ENCODE measurements around the gene MARCHF3.
A peak's percentile ranks its signal among the peaks of the same experiment; 100 is the strongest.

DNA sequence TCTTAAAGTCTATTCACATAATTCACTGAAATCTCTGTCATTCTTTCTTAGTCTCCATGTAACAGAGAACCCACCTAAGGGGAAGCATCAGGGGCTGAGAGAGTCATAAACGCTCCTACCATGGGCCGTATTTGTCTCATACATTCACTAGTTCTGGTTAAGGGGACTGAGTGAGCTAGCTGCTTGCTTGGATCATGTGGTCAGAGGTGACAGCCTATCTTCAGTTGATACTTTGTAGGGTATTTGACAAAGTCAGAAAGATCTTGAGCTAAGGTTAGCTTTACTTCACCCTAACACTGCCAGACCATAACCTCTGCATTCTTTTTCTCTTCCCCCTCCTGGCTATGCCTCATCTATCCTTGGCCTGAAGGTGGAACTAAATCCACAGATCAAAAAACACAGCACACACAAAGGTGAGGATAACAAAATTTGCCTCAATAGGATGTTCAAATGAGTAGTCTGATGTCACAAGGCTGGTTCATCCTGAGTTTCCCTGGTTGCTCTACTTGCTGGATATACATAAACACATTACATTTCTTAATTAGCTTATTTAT, 66.5 kb downstream of the MARCHF3 start:
- TF ChIP-seq BHLHE40 (IDR thresholded peaks at IDR 0.05; ENCODE audit: borderline replicate concordance in 1 of 2, low read depth in 2 of 2, low read length in 1 of 2), result no peak
- TF ChIP-seq, protein P1, sequence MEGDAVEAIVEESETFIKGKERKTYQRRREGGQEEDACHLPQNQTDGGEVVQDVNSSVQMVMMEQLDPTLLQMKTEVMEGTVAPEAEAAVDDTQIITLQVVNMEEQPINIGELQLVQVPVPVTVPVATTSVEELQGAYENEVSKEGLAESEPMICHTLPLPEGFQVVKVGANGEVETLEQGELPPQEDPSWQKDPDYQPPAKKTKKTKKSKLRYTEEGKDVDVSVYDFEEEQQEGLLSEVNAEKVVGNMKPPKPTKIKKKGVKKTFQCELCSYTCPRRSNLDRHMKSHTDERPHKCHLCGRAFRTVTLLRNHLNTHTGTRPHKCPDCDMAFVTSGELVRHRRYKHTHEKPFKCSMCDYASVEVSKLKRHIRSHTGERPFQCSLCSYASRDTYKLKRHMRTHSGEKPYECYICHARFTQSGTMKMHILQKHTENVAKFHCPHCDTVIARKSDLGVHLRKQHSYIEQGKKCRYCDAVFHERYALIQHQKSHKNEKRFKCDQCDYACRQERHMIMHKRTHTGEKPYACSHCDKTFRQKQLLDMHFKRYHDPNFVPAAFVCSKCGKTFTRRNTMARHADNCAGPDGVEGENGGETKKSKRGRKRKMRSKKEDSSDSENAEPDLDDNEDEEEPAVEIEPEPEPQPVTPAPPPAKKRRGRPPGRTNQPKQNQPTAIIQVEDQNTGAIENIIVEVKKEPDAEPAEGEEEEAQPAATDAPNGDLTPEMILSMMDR (IDR thresholded peaks at IDR 0.05 in 2 of 3, conservative IDR thresholded peaks at IDR 0.05 in 1 of 3; ENCODE audit: control insufficient read depth in 2 of 3, extremely low read depth in 1 of 3, insufficient read depth in 1 of 3, low read depth in 3 of 3, low read length in 3 of 3), result peak in 1 of 3 experiments; percentile 12; a peak in 1 of 6 replicates
- TF ChIP-seq HDAC6 (IDR thresholded peaks at IDR 0.05; ENCODE audit: unreplicated experiment), result no peak
- TF ChIP-seq EZH2 (IDR thresholded peaks at IDR 0.05; ENCODE audit: borderline replicate concordance, control insufficient read depth, low read depth, low read length), result no peak
- TF ChIP-seq, protein P2, sequence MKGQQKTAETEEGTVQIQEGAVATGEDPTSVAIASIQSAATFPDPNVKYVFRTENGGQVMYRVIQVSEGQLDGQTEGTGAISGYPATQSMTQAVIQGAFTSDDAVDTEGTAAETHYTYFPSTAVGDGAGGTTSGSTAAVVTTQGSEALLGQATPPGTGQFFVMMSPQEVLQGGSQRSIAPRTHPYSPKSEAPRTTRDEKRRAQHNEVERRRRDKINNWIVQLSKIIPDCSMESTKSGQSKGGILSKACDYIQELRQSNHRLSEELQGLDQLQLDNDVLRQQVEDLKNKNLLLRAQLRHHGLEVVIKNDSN (IDR thresholded peaks at IDR 0.05; ENCODE audit: borderline replicate concordance, extremely low read length, insufficient read depth, low read depth, low read length), result no peak
- TF ChIP-seq ESRRA (IDR thresholded peaks at IDR 0.05; ENCODE audit: low read length), result no peak
- TF ChIP-seq FOS (IDR thresholded peaks at IDR 0.05; ENCODE audit: borderline replicate concordance, extremely low read depth, insufficient read length), result no peak
- no peak for TF ChIP-seq YY1 (IDR thresholded peaks at IDR 0.05; ENCODE audit: low read depth, low read length)
- TF ChIP-seq, protein P3, sequence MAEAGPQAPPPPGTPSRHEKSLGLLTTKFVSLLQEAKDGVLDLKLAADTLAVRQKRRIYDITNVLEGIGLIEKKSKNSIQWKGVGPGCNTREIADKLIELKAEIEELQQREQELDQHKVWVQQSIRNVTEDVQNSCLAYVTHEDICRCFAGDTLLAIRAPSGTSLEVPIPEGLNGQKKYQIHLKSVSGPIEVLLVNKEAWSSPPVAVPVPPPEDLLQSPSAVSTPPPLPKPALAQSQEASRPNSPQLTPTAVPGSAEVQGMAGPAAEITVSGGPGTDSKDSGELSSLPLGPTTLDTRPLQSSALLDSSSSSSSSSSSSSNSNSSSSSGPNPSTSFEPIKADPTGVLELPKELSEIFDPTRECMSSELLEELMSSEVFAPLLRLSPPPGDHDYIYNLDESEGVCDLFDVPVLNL (IDR thresholded peaks at IDR 0.05; ENCODE audit: low read depth, low read length), result no peak
- TF ChIP-seq EED (IDR thresholded peaks at IDR 0.05; ENCODE audit: low read depth), result no peak
- TF ChIP-seq CBX3 (IDR thresholded peaks at IDR 0.05; ENCODE audit: borderline replicate concordance, low read depth), result no peak
- TF ChIP-seq EP300 (IDR thresholded peaks at IDR 0.05; ENCODE audit: borderline replicate concordance in 1 of 2, control insufficient read depth in 1 of 2, low read depth in 2 of 2, low read length in 2 of 2), result no peak
- no peak for TF ChIP-seq POLR2A (IDR thresholded peaks at IDR 0.05; ENCODE audit: low read depth, low read length)

Measured in GM12878 (cell line).